CD4-positive, alpha-beta T cell treated with Interleukin-6 at 100 ng/mL for 8 hours (primary cell): Measurements from ENCODE around the gene NUDT14.

Experiments used
- DNase-seq: peaks from one replicate; pipeline ENCODE4 v3.0.0-alpha.2; 2020; ENCODE audit warnings: mixed read lengths, low spot score

Gene NUDT14

DNA sequence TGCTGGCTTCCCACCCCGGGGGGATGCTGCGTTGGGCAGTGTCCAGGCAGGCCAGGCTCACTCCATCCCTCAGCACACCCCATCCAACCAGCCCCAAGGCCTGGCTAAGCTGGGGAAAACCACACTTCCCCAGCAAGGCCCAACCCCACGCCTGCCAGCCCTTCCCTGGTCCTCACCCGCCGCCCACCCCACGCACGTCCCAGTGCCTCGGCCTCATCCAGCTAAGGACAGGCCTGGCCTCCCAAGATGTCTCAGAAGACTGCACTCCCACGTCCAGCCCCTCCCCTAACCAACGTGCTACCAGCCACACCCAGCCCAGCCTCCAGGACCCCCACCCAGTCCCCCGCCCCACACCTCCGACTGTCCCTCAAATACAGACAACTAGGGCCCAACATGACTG is 22.3 kb downstream of the NUDT14 start:
- no peak for DNase-seq

GRCh38 chr14:105157872-105158271 is 23.2 kb downstream of the NUDT14 start:
- no peak for DNase-seq

GRCh38 chr14:105156414-105157375 is 24.4 kb downstream of the NUDT14 start:
- DNase-seq, result no peak

- no peak for DNase-seq
These were observed 25.3 kb downstream of the NUDT14 start for GRCh38 chr14:105155681-105156413.

DNA sequence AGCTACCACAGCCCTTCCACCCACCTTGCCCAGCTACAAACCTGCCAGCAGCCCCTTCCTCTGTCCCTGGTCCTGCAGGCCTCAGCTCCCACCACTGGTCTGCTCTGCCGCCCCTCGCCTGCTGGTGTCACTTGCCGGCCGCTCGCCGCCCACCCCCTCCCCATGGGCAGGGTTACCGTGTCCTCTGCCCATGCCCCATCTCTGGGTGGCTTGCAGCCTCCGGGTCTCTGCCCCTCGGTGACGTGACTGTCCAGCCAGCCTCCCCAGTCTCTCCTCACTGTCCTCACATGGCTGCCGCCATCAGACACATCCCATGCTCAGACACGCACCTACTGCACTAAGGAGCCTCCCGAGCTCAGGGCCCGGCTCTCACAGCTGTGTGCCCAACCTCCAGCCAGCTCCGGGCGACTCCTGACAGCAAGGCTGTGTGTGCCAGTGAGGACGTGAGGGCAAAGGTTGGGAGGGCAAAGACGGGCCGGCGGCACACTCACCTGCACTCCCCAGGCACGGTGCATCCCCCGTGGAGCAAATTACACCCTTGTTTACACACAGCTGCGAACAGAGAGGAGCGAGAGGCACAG is 26.0 kb downstream of the NUDT14 start:
- no peak for DNase-seq

DNA sequence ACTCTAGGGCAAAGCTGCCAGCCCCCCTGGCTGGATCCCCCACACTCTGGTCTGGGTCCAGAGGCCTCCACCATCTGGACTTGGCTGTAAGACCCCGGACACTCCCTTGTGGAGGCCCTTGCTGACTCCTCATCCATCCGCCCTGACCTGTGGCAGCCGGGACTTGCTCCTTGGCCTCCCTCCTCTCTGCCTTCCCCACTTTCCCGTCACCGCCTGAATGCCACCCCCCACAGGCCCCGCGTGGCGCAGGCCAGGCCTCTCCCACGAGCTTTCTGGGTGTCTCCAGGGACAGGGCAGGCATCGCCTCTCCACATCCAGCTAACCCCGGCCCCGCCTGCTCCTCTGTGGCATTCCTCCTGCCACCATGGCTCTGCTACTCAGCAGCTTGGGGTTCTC is 26.6 kb downstream of the NUDT14 start:
- no peak for DNase-seq

GRCh38 chr14:105153739-105154475 is 27.2 kb downstream of the NUDT14 start:
- no peak for DNase-seq

GRCh38 chr14:105153331-105153731 is 27.8 kb downstream of the NUDT14 start:
- no peak for DNase-seq

- no peak for DNase-seq
These were observed 28.3 kb downstream of the NUDT14 start for GRCh38 chr14:105152794-105153241.

- no peak for DNase-seq
These were observed 29.0 kb downstream of the NUDT14 start for GRCh38 chr14:105151838-105152793.

DNA sequence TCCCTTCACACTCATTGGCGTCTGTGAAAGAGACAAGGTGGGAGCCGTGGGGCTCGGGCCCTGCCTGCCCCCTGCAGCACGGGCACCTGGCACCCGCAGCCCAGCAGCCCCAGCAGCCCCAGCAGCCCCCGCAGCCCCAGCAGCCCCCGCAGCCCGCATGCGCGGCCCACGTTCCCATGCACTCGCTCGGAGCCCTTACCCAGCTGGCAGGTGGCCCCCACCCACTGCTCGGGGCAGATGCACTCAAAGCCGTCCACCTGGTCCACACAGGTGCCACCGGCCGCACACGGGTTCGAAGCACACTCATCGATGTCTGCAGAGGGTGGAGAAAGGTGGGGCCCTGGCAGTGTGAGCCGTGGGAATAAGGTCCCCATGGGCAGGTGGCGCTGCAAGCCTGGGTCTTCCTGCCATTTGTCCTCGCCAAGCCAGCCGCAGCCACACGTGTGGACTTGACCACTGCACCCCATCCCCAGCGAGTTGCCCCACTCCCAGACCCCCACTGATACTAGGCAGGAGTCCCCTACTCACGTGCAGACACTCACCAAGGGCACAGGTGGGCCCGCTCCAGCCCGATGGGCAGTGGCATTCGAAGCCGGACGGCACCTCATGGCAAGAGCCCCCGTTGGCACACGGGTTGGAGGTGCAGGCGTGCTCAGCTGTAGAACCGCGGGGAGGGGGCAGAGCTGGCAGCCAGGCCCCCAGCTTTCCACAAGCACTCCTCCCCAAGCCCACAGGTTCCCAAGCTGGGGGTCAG is 29.9 kb downstream of the NUDT14 start:
- no peak for DNase-seq

DNA sequence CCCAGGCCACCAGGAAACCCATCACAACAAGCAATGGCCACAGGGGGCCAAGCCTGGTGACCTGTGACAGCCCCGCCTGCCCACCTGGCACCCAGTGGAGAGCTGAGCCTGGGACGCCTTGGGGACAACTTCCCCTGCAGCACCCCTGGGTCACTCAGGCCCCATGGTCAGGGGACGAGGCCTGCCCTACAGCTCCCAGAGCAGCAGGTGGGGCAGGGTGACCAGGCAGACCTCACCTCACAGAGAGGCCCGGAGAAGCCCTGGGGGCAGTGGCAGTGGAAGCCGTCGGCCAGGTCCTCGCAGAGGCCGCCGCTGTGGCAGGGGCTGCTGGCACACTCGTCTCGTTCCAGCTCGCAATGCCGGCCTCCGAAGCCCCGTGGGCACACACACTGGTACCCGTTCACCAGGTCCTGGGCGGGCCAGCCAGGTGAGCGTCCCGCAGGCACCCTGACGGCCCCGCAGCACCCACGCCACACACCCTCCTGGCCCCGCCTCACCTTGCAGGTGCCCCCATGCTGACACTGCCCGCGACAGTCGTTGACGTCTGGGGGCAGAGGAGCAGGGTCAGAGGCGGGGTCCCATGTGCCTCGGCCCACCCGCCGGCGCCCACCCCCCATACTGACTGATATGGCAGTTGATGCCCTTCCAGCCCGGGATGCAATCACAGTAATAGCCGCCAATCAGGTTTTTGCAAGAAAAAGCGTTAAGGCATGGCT is 30.6 kb downstream of the NUDT14 start:
- DNase-seq, result no peak

GRCh38 chr14:105150026-105150367 is 31.1 kb downstream of the NUDT14 start:
- no peak for DNase-seq

- DNase-seq, result no peak
These were observed 31.8 kb downstream of the NUDT14 start for GRCh38 chr14:105149146-105149781.

DNA sequence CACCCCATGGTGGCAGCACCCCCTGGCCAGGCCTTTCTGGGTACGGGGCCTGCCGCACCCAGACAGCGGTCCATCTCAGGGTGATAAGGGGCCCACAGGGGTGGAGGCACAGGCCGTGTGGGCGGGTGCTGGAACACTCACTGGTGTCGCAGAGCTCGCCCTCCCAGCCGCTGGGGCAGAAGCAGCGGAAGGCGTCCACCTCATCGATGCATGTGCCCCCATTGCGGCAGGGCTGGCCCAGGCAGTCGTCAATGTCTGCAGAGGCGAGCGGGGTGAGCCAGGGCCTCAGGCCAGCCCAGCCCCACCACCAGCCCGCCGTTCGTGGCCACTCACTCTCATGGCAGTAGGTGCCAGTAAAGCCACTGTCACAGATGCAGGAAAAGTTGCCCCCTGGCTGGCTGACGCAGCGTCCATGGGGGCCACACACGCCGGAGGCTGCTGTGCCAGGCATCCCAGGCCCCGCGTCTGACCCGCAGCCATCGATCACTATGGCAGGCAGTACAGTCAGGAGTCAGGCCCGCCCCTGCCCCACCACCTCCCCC is 32.4 kb downstream of the NUDT14 start:
- no peak for DNase-seq

GRCh38 chr14:105147671-105148603 is 33.2 kb downstream of the NUDT14 start:
- DNase-seq, result no peak

DNA sequence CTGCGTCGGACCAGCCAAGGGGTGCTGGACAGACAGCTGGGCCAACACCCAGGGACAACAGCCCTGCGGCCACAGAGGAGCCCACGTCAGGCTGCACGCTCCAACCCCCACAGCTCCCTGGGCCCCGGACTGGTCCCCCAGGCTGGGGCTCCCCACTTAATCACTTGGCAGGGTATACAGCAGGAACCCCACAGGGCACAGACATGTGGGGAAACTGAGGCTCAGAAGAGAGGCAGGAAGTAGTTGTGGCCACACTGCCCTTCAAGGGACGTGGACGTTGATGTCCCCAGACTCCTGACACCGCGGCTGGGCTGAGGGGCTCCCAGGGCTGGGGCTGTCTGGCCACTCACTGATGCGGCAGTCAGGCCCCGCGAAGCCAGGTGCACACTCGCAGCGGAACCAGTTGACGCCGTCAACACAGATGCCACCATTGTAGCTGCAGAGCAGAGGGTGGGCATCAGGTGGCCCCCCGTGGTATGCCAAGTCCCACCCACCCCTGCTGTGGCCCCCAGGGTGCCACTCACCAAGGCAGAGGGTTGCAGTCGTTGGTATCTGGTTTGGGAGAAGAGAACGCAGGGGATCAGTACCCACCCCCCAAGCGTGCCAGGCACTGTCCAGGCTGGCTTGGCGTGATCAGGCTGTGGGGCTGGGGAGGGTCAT is 34.0 kb downstream of the NUDT14 start:
- no peak for DNase-seq
